K562 (cell line): ENCODE measurements around the gene VAPB. TPM values are rescaled to one million over a fixed set of nuclear protein-coding genes. Genes with fewer than 3 reads are reported as not detected.

ENCODE experiments used
- BRF1 ChIP-seq: IDR thresholded peaks from 3 replicates; pipeline ENCODE4 v1.6.1; 2011; ENCODE audit warnings: borderline replicate concordance, mild to moderate bottlenecking; ENCODE audit not compliant: insufficient read length; ENCODE audit errors: extremely low read depth
- ESRRB ChIP-seq: fragments of 250-450 bp; sonication (Bioruptor Pico); IDR thresholded peaks from 2 replicates; pipeline ENCODE4 v1.5.0; 2020; ENCODE audit warnings: mild to moderate bottlenecking, moderate library complexity, borderline replicate concordance
- GTF2A2 ChIP-seq: IDR thresholded peaks from 2 replicates; pipeline ENCODE4 v1.6.1; 2016; ENCODE audit warnings: mild to moderate bottlenecking, missing genetic modification characterization, missing compliant biosample characterization
- NR3C1 ChIP-seq: sonication (generic); formaldehyde crosslinking; IDR thresholded peaks from 2 replicates; pipeline ENCODE4 v1.8.1; 2022; ENCODE audit warnings: missing genetic modification reagents
- POLR2AphosphoS5 ChIP-seq: IDR thresholded peaks from 2 replicates; pipeline ENCODE4 v1.6.1; 2011; ENCODE audit warnings: mild to moderate bottlenecking, low read depth, low read length, moderate library complexity; ENCODE audit not compliant: control insufficient read depth, insufficient read depth
- SMARCA5 ChIP-seq: fragments of 450-650 bp; IDR thresholded peaks from 2 replicates; pipeline ENCODE4 v1.6.1; 2016
- ZNF316 ChIP-seq: fragments of 450-650 bp; IDR thresholded peaks from 2 replicates; pipeline ENCODE4 v1.6.1; 2016
- ZNF785 ChIP-seq: fragments of 250-450 bp; sonication (Bioruptor Pico); IDR thresholded peaks from 2 replicates; pipeline ENCODE4 v1.4.0; 2020; ENCODE audit warnings: mild to moderate bottlenecking
- polyA plus RNA-seq, 8 experiments: library from polyadenylated mRNA; depleted of rRNA in 4 of 8; stranded (reverse) in 5 of 8; unstranded in 3 of 8; fragments of >200 nt; fragmentation: Nextera tagmentation in 2 of 8; fragmentation: Illumina TruSeq in 1 of 8; extraction: Ambion mirVana in 2 of 8; extraction: Trizol in 1 of 8; gene quantifications; 2 replicates each; pipeline versions ENCODE4 v1.2.1 to v1.2.3, GENCODE V29; 2011 to 2014; ENCODE audit warnings: inconsistent platforms in 1 of 8, missing spikeins in 1 of 8
- total RNA-seq, 7 experiments: library from RNA; depleted of rRNA in 6 of 7; stranded (reverse); fragments of >200 nt in 6 of 7; fragmentation: Illumina TruSeq in 2 of 7; extraction: Trizol in 2 of 7; gene quantifications; 2 replicates each; pipeline versions ENCODE4 v1.2.1 to v1.2.3, GENCODE V29; 2011 to 2021; ENCODE audit warnings: low replicate concordance in 1 of 7
- TF ChIP-seq, protein P1 (sequence below): sonication (generic); formaldehyde crosslinking; IDR thresholded peaks from 2 replicates; pipeline ENCODE4 v1.8.0; 2022; ENCODE audit warnings: mild to moderate bottlenecking, missing genetic modification reagents, borderline replicate concordance
- TF ChIP-seq, protein P2 (sequence below): fragments of 450-650 bp; IDR thresholded peaks from 2 replicates; pipeline ENCODE4 v1.6.1; 2016; ENCODE audit warnings: mild to moderate bottlenecking, moderate library complexity
- TF ChIP-seq, protein P3 (sequence below): sonication (generic); formaldehyde crosslinking; IDR thresholded peaks from 2 replicates; pipeline ENCODE4 v1.9.0; 2022; ENCODE audit warnings: mild to moderate bottlenecking, missing genetic modification reagents
- TF ChIP-seq, protein P4 (sequence below): fragments of 450-650 bp; formaldehyde crosslinking; IDR thresholded peaks from 2 replicates; pipeline ENCODE4 v1.4.0; 2020; ENCODE audit warnings: mild to moderate bottlenecking, moderate library complexity

Gene VAPB
- total and polyA plus RNA-seq, 9 of the 15 experiments (the other 6 are each of a cell fraction or from before 2014, with no cell fraction given): 3.4 to 51.0 (median 27.9) TPM

DNA sequence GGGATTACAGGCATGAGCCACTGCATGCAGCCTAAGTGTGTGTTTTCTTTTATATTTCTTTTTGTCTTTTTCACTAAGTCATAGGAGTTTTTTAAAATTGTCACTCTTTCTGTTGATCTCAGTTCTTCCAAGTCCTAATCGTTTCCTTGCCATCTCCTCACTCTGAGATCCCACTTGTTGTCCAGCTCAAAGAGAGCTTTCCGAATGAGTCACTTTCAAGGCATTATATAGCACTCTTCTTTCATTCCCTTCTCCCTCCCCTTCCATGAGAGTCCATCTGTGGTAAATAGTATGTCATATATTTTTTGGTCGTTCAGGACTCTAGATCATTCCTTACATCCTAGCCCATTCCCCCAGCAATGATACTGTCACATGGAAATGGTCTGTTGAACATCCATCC, 4.3 kb downstream of the VAPB start (continued):
- TF ChIP-seq, protein P1, sequence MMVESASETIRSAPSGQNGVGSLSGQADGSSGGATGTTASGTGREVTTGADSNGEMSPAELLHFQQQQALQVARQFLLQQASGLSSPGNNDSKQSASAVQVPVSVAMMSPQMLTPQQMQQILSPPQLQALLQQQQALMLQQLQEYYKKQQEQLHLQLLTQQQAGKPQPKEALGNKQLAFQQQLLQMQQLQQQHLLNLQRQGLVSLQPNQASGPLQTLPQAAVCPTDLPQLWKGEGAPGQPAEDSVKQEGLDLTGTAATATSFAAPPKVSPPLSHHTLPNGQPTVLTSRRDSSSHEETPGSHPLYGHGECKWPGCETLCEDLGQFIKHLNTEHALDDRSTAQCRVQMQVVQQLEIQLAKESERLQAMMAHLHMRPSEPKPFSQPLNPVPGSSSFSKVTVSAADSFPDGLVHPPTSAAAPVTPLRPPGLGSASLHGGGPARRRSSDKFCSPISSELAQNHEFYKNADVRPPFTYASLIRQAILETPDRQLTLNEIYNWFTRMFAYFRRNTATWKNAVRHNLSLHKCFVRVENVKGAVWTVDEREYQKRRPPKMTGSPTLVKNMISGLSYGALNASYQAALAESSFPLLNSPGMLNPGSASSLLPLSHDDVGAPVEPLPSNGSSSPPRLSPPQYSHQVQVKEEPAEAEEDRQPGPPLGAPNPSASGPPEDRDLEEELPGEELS (CRISPR knock-in tag): no peak
- TF ChIP-seq SMARCA5: no peak
- TF ChIP-seq NR3C1 (CRISPR knock-in tag): no peak
- no peak for TF ChIP-seq POLR2AphosphoS5
- TF ChIP-seq ZNF785 (CRISPR knock-in tag): no peak
- TF ChIP-seq GTF2A2 (tag): no peak
- TF ChIP-seq, protein P2, sequence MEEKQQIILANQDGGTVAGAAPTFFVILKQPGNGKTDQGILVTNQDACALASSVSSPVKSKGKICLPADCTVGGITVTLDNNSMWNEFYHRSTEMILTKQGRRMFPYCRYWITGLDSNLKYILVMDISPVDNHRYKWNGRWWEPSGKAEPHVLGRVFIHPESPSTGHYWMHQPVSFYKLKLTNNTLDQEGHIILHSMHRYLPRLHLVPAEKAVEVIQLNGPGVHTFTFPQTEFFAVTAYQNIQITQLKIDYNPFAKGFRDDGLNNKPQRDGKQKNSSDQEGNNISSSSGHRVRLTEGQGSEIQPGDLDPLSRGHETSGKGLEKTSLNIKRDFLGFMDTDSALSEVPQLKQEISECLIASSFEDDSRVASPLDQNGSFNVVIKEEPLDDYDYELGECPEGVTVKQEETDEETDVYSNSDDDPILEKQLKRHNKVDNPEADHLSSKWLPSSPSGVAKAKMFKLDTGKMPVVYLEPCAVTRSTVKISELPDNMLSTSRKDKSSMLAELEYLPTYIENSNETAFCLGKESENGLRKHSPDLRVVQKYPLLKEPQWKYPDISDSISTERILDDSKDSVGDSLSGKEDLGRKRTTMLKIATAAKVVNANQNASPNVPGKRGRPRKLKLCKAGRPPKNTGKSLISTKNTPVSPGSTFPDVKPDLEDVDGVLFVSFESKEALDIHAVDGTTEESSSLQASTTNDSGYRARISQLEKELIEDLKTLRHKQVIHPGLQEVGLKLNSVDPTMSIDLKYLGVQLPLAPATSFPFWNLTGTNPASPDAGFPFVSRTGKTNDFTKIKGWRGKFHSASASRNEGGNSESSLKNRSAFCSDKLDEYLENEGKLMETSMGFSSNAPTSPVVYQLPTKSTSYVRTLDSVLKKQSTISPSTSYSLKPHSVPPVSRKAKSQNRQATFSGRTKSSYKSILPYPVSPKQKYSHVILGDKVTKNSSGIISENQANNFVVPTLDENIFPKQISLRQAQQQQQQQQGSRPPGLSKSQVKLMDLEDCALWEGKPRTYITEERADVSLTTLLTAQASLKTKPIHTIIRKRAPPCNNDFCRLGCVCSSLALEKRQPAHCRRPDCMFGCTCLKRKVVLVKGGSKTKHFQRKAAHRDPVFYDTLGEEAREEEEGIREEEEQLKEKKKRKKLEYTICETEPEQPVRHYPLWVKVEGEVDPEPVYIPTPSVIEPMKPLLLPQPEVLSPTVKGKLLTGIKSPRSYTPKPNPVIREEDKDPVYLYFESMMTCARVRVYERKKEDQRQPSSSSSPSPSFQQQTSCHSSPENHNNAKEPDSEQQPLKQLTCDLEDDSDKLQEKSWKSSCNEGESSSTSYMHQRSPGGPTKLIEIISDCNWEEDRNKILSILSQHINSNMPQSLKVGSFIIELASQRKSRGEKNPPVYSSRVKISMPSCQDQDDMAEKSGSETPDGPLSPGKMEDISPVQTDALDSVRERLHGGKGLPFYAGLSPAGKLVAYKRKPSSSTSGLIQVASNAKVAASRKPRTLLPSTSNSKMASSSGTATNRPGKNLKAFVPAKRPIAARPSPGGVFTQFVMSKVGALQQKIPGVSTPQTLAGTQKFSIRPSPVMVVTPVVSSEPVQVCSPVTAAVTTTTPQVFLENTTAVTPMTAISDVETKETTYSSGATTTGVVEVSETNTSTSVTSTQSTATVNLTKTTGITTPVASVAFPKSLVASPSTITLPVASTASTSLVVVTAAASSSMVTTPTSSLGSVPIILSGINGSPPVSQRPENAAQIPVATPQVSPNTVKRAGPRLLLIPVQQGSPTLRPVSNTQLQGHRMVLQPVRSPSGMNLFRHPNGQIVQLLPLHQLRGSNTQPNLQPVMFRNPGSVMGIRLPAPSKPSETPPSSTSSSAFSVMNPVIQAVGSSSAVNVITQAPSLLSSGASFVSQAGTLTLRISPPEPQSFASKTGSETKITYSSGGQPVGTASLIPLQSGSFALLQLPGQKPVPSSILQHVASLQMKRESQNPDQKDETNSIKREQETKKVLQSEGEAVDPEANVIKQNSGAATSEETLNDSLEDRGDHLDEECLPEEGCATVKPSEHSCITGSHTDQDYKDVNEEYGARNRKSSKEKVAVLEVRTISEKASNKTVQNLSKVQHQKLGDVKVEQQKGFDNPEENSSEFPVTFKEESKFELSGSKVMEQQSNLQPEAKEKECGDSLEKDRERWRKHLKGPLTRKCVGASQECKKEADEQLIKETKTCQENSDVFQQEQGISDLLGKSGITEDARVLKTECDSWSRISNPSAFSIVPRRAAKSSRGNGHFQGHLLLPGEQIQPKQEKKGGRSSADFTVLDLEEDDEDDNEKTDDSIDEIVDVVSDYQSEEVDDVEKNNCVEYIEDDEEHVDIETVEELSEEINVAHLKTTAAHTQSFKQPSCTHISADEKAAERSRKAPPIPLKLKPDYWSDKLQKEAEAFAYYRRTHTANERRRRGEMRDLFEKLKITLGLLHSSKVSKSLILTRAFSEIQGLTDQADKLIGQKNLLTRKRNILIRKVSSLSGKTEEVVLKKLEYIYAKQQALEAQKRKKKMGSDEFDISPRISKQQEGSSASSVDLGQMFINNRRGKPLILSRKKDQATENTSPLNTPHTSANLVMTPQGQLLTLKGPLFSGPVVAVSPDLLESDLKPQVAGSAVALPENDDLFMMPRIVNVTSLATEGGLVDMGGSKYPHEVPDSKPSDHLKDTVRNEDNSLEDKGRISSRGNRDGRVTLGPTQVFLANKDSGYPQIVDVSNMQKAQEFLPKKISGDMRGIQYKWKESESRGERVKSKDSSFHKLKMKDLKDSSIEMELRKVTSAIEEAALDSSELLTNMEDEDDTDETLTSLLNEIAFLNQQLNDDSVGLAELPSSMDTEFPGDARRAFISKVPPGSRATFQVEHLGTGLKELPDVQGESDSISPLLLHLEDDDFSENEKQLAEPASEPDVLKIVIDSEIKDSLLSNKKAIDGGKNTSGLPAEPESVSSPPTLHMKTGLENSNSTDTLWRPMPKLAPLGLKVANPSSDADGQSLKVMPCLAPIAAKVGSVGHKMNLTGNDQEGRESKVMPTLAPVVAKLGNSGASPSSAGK: no peak
- TF ChIP-seq, protein P3, sequence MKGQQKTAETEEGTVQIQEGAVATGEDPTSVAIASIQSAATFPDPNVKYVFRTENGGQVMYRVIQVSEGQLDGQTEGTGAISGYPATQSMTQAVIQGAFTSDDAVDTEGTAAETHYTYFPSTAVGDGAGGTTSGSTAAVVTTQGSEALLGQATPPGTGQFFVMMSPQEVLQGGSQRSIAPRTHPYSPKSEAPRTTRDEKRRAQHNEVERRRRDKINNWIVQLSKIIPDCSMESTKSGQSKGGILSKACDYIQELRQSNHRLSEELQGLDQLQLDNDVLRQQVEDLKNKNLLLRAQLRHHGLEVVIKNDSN: no peak
- TF ChIP-seq, protein P4, sequence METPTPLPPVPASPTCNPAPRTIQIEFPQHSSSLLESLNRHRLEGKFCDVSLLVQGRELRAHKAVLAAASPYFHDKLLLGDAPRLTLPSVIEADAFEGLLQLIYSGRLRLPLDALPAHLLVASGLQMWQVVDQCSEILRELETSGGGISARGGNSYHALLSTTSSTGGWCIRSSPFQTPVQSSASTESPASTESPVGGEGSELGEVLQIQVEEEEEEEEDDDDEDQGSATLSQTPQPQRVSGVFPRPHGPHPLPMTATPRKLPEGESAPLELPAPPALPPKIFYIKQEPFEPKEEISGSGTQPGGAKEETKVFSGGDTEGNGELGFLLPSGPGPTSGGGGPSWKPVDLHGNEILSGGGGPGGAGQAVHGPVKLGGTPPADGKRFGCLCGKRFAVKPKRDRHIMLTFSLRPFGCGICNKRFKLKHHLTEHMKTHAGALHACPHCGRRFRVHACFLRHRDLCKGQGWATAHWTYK (CRISPR knock-in tag): no peak
- TF ChIP-seq ZNF316: no peak
- no peak for TF ChIP-seq BRF1
- TF ChIP-seq ESRRB (CRISPR knock-in tag): no peak
- TF ChIP-seq, all 486 proteins: peak for 0
